ENCODE results near the gene VPS54.

VPS54 gene

GRCh38 chr2:63874204-63875130, 144.8 kb downstream of the VPS54 start:
- Histone ChIP-seq H3K27me3 (ENCODE audit: insufficient read depth, insufficient read length) (no peaks in the 10 kb centered on the region), H3K36me3 (ENCODE audit: insufficient read depth, insufficient read length, low read length) (peaks cover 37% of the 10 kb centered on the region), H3K9ac (ENCODE audit: insufficient read length, low read depth) (no peak overlapping the region), H3K4me1 (ENCODE audit: insufficient read depth, insufficient read length) (no peaks in the 10 kb centered on the region), H3K4me3 (ENCODE audit: insufficient read length, low read depth) (no peak overlapping the region), H3K9me3 (ENCODE audit: insufficient read depth, low read length) (peaks cover 13% of the 10 kb centered on the region; the same call in 1 of the 2 replicates)
- no peak for DNase-seq (ENCODE audit: low read depth, low spot score)
- TF ChIP-seq ZNF274 (IDR thresholded peaks at IDR 0.05; ENCODE audit: low read depth, low read length) (no peak), YY1 (IDR thresholded peaks at IDR 0.05; ENCODE audit: insufficient read depth, insufficient read length) (no peak), SUZ12 (IDR thresholded peaks at IDR 0.05; ENCODE audit: extremely low read depth, insufficient read depth, insufficient read length) (no peak)

GRCh38 chr2:63872571-63873328, 146.5 kb downstream of the VPS54 start:
- Histone ChIP-seq H3K36me3 (ENCODE audit: insufficient read depth, insufficient read length, low read length) (peaks cover 38% of the 10 kb centered on the region), H3K4me1 (ENCODE audit: insufficient read depth, insufficient read length) (no peaks in the 10 kb centered on the region), H3K9ac (ENCODE audit: insufficient read length, low read depth) (no peak overlapping the region), H3K9me3 (ENCODE audit: insufficient read depth, low read length) (peaks cover 13% of the 10 kb centered on the region; the same call in 1 of the 2 replicates), H3K4me3 (ENCODE audit: insufficient read length, low read depth) (no peak overlapping the region), H3K27me3 (ENCODE audit: insufficient read depth, insufficient read length) (no peaks in the 10 kb centered on the region)
- DNase-seq (ENCODE audit: low read depth, low spot score), result no peak
- TF ChIP-seq ZNF274 (IDR thresholded peaks at IDR 0.05; ENCODE audit: low read depth, low read length) (no peak), SUZ12 (IDR thresholded peaks at IDR 0.05; ENCODE audit: extremely low read depth, insufficient read depth, insufficient read length) (no peak), YY1 (IDR thresholded peaks at IDR 0.05; ENCODE audit: insufficient read depth, insufficient read length) (no peak)

- Histone ChIP-seq H3K36me3 (ENCODE audit: insufficient read depth, insufficient read length, low read length) (peaks cover 35% of the 10 kb centered on the region), H3K9ac (ENCODE audit: insufficient read length, low read depth) (no peak overlapping the region), H3K4me3 (ENCODE audit: insufficient read length, low read depth) (no peak overlapping the region), H3K4me1 (ENCODE audit: insufficient read depth, insufficient read length) (no peaks in the 10 kb centered on the region), H3K27me3 (ENCODE audit: insufficient read depth, insufficient read length) (no peaks in the 10 kb centered on the region), H3K9me3 (ENCODE audit: insufficient read depth, low read length) (peaks cover 13% of the 10 kb centered on the region; the same call in 1 of the 2 replicates)
- no peak for DNase-seq (ENCODE audit: low read depth, low spot score)
- no peak for TF ChIP-seq SUZ12 (IDR thresholded peaks at IDR 0.05; ENCODE audit: extremely low read depth, insufficient read depth, insufficient read length)
Measured at GRCh38 chr2:63871864-63872263, 147.4 kb downstream of the VPS54 start.

GRCh38 chr2:63870679-63871078, 148.5 kb downstream of the VPS54 start:
- no peak for DNase-seq (ENCODE audit: low read depth, low spot score)
- peaks cover 13% of the 10 kb centered on the region; the same call in 1 of the 2 replicates for H3K9me3 ChIP-seq (ENCODE audit: insufficient read depth, low read length)
- H3K27me3 ChIP-seq (ENCODE audit: insufficient read depth, insufficient read length), result no peaks in the 10 kb centered on the region
- peaks cover 28% of the 10 kb centered on the region for H3K36me3 ChIP-seq (ENCODE audit: insufficient read depth, insufficient read length, low read length)
- H3K4me1 ChIP-seq (ENCODE audit: insufficient read depth, insufficient read length), result no peaks in the 10 kb centered on the region
- no peak overlapping the region for H3K4me3 ChIP-seq (ENCODE audit: insufficient read length, low read depth)
- H3K9ac ChIP-seq (ENCODE audit: insufficient read length, low read depth), result no peak overlapping the region
- TF ChIP-seq ZNF274 (IDR thresholded peaks at IDR 0.05; ENCODE audit: low read depth, low read length) (no peak), SUZ12 (IDR thresholded peaks at IDR 0.05; ENCODE audit: extremely low read depth, insufficient read depth, insufficient read length) (no peak), YY1 (IDR thresholded peaks at IDR 0.05; ENCODE audit: insufficient read depth, insufficient read length) (no peak)

GRCh38 chr2:63866009-63866709, 153.1 kb downstream of the VPS54 start:
- Histone ChIP-seq H3K9ac (ENCODE audit: insufficient read length, low read depth) (no peak overlapping the region), H3K36me3 (ENCODE audit: insufficient read depth, insufficient read length, low read length) (peaks cover 40% of the 10 kb centered on the region)

GRCh38 chr2:63865159-63865799, 153.9 kb downstream of the VPS54 start:
- no peaks in the 10 kb centered on the region for H3K9me3 ChIP-seq (ENCODE audit: insufficient read depth, low read length)
- H3K27me3 ChIP-seq (ENCODE audit: insufficient read depth, insufficient read length), result no peaks in the 10 kb centered on the region
- no peaks in the 10 kb centered on the region for H3K4me1 ChIP-seq (ENCODE audit: insufficient read depth, insufficient read length)
- no peak overlapping the region for H3K4me3 ChIP-seq (ENCODE audit: insufficient read length, low read depth)
- no peak overlapping the region for H3K9ac ChIP-seq (ENCODE audit: insufficient read length, low read depth)
- TF ChIP-seq ZNF274 (IDR thresholded peaks at IDR 0.05; ENCODE audit: low read depth, low read length), result no peak
- no peak for TF ChIP-seq SUZ12 (IDR thresholded peaks at IDR 0.05; ENCODE audit: extremely low read depth, insufficient read depth, insufficient read length)
- no peak for TF ChIP-seq YY1 (IDR thresholded peaks at IDR 0.05; ENCODE audit: insufficient read depth, insufficient read length)
- peaks cover 45% of the 10 kb centered on the region for H3K36me3 ChIP-seq (ENCODE audit: insufficient read depth, insufficient read length, low read length)
- no peak for DNase-seq (ENCODE audit: low read depth, low spot score)

More at GRCh38 chr2:63866009-63866709, 153.1 kb downstream of the VPS54 start:
- no peak for TF ChIP-seq SUZ12 (IDR thresholded peaks at IDR 0.05; ENCODE audit: extremely low read depth, insufficient read depth, insufficient read length)
- no peak for TF ChIP-seq ZNF274 (IDR thresholded peaks at IDR 0.05; ENCODE audit: low read depth, low read length)
- TF ChIP-seq YY1 (IDR thresholded peaks at IDR 0.05; ENCODE audit: insufficient read depth, insufficient read length), result no peak
- Histone ChIP-seq H3K4me1 (ENCODE audit: insufficient read depth, insufficient read length) (no peaks in the 10 kb centered on the region), H3K4me3 (ENCODE audit: insufficient read length, low read depth) (no peak overlapping the region), H3K27me3 (ENCODE audit: insufficient read depth, insufficient read length) (no peaks in the 10 kb centered on the region), H3K9me3 (ENCODE audit: insufficient read depth, low read length) (no peaks in the 10 kb centered on the region)
- no peak for DNase-seq (ENCODE audit: low read depth, low spot score)
